HG03442 (cell line): ENCODE data around the gene CHRND.

Source experiments
- ATAC-seq: cut with Tn5 transposase; IDR thresholded peaks from one replicate; pipeline ENCODE4 v1.9.1; 2021; ENCODE audit warnings: mild to moderate bottlenecking, moderate library complexity; ENCODE audit not compliant: unreplicated experiment

The CHRND gene

GRCh38 chr2:232541195-232541960 is 15.4 kb downstream of the CHRND start:
- ATAC-seq = no peak

GRCh38 chr2:232541961-232542714 is 16.2 kb downstream of the CHRND start:
- ATAC-seq = no peak

GRCh38 chr2:232542715-232543467 is 16.9 kb downstream of the CHRND start:
- no peak for ATAC-seq

- no peak for ATAC-seq
Measured at GRCh38 chr2:232543491-232543890, 17.5 kb downstream of the CHRND start.

GRCh38 chr2:232543928-232544631 is 18.1 kb downstream of the CHRND start:
- ATAC-seq = no peak

- ATAC-seq = no peak
Measured at GRCh38 chr2:232544674-232545073, 18.7 kb downstream of the CHRND start.

GRCh38 chr2:232545511-232546375 is 19.8 kb downstream of the CHRND start:
- no peak for ATAC-seq

GRCh38 chr2:232547991-232548390 is 22.0 kb downstream of the CHRND start:
- ATAC-seq = no peak

GRCh38 chr2:232549655-232550353 is 23.8 kb downstream of the CHRND start:
- no peak for ATAC-seq

GRCh38 chr2:232550354-232551249 is 24.6 kb downstream of the CHRND start, which contains the start of the genes EIF4E2 and TIGD1:
Gene EIF4E2, plus strand, starts transcription at chr2:232550689. Its CDS starts 36 bp downstream, at chr2:232550725.
Gene TIGD1, minus strand, starts transcription at chr2:232550557. Its CDS starts 675 bp downstream, at chr2:232549882.
- peak; percentile 92 for ATAC-seq

GRCh38 chr2:232551250-232551638 is 25.3 kb downstream of the CHRND start:
- ATAC-seq = no peak

- ATAC-seq = no peak
Measured at GRCh38 chr2:232551776-232552175, 25.8 kb downstream of the CHRND start.

GRCh38 chr2:232556426-232556825 is 30.5 kb downstream of the CHRND start:
- ATAC-seq = no peak

GRCh38 chr2:232562515-232563151 is 36.7 kb downstream of the CHRND start:
- no peak for ATAC-seq

- no peak for ATAC-seq
Measured at GRCh38 chr2:232563580-232563979, 37.6 kb downstream of the CHRND start.

- no peak for ATAC-seq
Measured at GRCh38 chr2:232567721-232568120, 41.8 kb downstream of the CHRND start.

- no peak for ATAC-seq
Measured at GRCh38 chr2:232568161-232568560, 42.2 kb downstream of the CHRND start.

GRCh38 chr2:232569541-232569940 is 43.6 kb downstream of the CHRND start:
- ATAC-seq = no peak
